NOMO-1 treated with DMSO at 0.1 percent for 48 hours (cell line): Measurements from ENCODE around the gene MEAK7.

Source experiments
- DNase-seq: peaks from one replicate; lab custom pipeline; 2025; ENCODE audit not compliant: unreplicated experiment; lab: John Stamatoyannopoulos, UW

The MEAK7 gene, protein sequence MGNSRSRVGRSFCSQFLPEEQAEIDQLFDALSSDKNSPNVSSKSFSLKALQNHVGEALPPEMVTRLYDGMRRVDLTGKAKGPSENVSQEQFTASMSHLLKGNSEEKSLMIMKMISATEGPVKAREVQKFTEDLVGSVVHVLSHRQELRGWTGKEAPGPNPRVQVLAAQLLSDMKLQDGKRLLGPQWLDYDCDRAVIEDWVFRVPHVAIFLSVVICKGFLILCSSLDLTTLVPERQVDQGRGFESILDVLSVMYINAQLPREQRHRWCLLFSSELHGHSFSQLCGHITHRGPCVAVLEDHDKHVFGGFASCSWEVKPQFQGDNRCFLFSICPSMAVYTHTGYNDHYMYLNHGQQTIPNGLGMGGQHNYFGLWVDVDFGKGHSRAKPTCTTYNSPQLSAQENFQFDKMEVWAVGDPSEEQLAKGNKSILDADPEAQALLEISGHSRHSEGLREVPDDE

DNA sequence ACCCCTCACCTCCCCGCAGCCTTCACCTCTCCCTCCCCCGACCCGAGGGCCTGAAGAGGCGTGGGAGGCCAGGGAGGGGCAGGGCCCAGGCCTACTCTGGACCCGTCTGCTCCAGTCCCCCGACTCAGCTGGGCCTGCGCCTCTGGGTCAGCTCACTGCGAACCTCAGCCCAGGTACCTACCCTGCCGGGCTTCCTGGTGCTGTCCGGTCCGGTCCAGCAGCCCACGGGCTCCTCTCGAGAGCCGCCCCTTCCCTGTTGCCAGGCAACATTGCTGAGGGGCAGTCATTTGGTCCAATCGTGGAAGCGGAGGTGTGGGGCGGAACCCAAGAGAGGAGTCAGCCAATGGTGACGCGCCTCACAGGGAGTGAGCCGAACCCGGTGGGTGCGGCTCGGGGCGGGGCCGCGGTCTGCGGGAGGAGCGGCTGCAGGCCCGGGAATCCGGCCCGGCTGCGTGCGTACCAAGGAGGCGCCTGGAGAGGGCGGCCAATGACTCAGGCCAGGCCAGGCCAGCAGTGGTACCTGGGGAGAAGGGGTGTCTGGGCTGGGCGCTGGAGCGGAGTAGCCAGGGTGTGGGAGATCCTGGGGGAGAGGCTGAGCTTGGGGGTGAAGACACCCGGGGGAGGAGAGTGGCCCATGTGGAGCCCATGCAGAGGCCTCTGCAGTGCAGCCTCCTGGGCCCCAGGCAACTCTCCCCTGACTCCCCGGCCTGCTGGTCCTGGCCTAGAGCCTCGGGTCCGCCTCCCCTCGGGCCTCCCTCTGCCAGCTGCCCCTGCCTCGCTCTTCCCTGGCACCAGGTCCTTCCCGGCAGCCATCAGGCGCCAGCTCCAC is at the start of gene MEAK7:
MEAK7 (minus strand) TSS at position 240 of the 829 bp plus-strand sequence. CDS start 6,573 bp downstream, outside the sequence.
- peak; percentile 95 for DNase-seq

DNA sequence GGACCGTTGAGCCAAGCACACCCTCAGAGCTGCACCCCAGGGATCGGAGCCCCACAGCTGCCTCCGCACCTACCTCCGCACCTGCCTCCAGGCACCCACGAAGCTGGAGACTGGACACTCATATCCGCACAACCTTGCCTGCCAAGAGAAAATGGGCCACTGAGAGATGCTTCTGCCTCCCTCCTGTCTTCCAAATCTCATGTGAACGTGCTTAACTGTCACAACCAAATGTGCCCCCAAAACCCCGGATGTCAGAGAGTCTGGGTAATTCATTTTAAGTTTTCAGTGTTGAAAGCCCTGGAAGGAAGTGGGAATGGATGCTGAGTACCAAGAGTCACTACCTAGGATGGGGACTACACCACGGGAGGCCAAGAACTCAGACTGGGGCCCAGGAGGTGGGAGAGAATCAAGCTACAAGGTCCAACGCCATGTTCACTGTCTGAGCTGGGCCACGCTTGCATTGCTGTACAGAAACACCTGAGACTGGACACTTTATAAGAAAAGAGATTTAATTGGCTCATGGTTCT is 49.5 kb upstream of the MEAK7 start:
- no peak for DNase-seq

DNA sequence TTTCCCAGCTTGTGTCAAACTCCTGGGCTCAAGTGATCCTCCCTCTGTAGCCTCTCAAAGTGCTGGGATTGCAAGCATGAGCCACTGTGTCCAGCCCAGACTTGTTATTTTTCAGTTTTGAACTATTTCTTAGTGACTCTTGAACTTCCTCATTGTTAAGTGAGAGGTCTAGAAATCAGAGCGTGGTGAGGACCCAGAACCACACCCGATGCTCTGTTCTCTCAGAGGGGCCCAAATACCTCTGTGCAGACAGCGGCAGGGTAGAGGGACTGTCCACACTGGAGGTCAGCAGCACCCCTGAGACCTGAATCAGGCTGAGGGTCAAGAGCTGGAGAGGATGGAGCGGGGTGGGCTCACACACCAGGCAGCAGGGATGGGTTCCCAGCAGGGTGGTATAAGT is 47.7 kb upstream of the MEAK7 start:
- peak; percentile 43 for DNase-seq

DNA sequence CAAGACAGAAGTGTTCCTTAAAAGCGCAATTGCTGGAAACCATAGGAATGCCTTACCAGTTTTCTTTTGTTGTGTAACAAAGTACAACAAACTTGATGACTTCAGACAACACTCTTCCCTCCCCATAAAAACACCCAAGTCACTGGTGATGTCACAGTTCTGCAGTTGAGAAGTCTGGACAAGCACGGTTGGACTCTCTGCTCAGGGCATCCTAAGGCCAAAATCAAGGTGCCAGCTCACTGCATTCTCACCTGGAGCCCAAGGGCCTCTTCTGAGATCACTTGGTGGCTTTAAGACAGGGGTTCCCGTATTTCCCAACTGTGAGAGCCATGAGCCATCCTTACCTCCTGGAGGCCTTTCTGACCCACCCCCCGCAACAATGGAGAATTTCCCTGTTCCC is 45.6 kb upstream of the MEAK7 start:
- DNase-seq = no peak

DNA sequence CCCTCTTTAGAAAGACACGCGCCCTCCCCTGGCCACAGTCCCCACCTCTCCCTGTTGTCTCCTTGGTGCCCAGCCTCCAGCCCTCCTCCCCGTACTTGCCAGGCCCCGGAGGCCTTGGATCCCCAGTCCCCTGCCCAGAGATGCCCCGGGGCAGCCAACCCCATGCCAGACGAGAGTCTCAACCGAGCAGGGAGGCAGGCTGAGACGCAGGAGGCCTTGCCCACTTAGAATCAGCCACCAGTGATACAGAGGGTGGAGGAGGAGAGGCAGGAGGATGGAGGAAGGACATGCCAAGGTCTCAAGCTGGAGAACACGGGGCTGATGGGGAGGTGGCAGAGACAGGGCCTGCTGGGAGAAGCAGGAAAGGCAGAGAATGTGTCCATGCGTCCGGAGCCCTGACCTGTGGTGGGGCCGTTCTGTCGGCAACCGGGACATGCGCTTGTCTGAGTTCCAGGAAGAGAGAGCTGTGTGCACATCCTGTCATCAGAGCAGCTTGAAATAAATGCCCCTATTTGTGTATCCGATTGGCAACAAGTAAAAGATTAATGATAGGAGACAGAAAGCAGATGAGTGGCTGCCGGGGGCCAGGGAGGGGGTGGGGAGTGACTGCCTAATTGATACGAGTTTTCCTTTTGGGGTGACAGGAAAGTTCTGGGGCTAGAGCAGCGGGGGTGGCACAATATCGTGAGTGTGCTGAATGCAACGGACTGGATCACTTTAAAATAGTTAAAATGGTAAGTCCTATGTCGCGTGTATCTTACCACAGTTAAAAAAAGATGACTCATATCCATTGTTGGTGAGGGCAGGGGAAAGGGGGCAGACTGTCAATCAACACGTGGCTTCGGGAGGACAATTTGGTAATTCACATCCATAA is 44.7 kb upstream of the MEAK7 start:
- peak; percentile 13 for DNase-seq

DNA sequence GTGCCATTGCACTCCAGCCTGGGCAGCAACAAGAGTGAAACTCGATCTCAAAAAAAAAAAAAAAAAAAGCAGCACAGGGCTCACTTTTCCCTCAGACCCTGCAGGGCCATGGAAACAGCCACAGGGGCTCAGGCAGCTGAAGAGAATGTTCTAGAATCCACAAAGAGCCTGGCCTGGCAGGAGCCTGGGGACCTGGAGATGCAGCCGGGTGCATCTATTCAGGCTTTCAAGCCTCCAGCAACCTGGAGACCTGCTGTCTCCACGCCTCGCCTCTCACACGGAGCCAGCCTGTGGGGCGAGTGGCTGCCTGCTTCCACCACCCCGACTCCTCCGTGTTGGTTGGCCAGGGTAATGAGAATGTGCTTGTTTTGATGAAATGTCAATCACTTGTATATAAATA is 44.0 kb upstream of the MEAK7 start:
- no peak for DNase-seq

DNA sequence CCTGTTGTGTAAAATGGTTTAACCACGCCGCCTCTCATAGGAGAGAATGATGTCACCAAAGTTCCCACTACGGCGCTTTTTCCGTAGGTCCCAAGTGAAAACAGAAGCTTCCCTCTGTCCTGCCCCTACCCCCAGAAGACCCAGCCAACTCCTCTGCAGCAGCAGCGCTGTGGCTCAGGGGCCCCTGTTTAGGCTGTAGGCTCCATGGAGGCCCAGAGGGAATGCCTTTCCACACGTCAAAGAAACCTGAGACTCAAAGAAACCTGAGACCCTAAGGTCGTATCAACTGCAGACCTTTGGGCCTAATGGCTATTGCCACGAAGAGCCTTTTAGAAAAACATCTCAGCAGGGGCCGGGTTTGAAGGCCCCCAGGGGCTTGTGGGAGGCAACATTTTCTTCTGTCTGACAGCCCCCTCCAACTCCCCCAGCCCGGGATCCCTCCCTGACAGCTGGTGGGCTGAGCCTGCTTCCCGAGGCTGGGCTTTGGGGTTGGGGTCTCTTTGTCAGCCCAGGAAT is 43.1 kb upstream of the MEAK7 start:
- no peak for DNase-seq

DNA sequence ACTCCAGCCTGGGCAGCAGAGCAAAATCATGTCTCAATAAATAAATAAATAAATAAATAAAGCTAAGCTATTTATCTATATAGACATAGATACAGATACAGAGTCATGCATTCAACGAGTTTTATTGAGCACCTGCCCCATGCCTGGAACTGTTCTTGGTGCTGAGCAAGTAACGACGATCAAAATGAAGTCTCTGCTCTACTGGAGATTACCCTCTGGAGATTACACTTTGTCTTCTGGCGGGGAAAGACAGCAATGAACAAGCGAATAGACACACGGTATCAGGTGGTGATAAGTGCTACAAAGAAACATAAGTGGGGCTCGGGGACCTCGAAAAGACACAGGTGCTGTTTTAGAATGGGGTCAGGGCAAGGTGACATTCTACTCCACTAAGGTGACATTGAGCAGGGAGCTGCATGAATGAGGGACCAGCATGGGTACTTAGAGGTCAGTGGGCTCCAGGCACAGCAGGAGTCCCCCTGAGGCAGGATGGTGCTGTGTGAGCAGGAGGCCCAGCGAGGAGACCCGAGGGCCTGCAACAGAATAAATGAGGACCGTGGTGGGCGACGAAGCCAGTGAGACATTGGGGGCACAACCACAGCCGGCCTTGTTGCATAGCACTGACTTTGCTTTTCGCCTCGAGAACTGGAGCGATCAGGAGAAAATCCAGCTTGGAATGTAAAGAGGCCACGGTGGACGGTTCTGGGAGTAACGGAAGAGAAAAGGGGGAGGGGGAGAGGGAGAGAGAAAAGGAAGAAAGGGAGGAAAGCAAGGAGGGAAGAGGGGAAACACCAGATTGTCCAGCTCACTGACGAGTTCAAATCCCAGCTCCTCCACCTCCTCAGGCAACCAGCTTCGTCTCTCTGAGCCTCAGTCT is 42.4 kb upstream of the MEAK7 start:
- no peak for DNase-seq

DNA sequence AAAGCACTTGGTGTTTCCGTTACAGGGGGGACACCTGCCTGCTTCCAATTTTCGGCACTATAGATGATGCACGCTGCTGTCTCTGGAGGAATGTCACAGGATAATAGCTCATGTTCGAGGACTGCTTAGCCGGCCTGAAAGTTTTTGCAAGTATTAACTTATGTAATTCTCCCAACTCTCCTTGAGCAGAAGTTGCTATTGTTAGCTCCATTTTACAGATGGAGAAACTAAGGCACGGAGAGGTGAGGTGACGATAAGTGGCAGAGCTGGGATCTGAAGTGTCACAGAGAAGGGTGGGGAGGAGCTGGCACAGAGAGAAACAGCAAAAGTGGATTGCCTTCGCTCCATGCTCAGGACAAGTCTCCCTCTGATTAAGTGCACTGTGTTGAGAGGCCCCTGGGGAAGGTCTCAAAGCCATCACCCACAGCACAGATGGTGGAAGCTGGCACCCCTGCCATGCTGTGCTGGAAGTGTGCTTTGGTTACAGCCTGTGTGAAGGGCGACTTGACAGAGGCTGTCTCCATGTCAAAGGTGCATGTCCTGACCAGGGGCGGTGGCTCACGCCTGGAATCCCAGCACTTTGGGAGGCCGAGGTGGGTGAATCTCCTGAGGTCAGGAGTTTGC is 40.8 kb upstream of the MEAK7 start:
- no peak for DNase-seq

DNA sequence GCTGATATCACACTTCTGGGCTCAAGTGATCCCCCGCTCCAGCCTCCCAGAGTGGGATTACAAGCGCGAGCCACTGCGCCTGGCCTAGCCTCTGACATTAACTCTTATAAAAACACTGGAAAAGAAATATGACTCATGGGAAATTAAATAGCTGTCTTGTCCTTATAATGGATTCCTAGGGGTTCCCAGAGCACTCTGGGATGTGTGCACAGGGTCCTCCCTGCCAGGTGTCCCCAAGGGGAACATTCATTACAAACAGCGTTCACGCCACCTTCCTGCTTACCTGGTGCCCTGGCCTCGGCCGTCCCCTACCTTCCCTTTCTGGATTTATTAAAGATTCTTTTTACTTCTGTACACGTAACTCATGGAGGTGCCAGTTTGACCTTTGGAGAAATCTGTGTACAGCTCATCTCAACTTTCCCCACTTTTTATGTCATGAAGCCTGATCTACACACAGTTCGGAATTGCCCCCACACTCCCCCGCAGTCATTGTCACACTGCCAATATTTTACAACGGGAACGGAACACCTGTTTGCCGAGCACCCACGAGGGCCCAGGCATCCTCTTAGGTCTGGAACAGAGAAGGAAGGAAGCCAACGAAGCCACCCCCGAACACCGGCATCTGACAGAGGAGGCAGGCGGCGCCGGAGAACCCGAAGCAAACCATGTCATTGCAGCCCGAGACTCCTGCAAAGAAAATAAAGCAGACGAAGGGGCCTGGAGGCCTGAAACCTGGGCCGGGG is 39.7 kb upstream of the MEAK7 start:
- DNase-seq = no peak

DNA sequence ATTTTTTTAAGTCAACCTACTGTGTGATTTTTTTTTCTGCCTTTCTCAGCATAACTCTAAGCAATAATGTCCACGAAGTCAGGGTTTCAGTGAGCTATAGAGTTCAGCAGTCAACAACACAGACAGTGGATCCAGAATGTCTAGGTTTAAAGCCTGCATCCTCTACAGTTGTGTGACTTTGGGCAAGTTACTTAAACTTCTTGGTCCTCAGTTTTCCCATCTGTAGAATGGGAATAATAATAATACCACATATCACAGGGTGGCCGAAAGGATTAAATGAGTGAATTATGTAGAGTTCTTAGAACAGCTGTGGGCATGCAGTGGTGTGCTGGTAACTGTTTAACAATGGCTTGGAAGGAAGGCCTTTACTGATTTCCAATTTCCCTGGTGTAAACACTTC is 38.8 kb upstream of the MEAK7 start:
- no peak for DNase-seq

DNA sequence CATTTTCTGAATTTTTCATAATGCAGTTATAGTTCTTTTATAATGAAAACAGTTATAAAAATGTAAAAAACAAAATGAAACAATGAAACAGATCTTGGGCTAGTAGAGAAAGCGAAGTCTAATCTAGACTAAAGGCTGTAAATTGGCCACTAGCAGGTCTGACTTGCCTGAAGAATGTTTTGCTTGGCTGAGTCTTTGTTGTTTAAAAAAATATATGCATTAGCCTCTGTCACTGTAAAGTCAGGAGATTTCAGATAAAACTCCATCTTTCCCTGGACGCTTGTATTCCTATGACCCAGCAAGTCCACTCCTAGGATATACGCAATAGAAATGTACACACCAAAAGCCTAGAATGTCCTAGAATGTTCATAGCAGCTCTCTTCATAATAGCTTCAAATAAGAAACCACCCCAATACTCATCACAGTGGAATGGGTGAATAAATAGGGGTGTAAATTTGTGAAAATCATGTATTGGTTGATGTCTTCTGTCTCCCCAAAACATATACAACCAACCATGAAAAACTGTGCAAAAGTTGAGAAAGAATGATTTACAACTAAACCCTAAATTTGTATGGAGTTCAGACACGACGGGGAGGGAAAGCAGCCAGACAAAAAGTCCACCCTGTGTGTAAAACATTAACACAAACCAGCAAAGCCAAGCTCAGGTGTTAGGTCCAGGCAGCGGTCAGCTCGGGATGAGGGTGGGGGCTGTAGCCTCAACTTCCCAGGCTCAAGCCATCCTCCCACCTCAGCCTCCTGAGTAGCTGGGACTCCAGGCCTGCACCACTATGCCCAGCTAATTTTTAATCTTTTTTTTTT is 37.7 kb upstream of the MEAK7 start:
- no peak for DNase-seq

DNA sequence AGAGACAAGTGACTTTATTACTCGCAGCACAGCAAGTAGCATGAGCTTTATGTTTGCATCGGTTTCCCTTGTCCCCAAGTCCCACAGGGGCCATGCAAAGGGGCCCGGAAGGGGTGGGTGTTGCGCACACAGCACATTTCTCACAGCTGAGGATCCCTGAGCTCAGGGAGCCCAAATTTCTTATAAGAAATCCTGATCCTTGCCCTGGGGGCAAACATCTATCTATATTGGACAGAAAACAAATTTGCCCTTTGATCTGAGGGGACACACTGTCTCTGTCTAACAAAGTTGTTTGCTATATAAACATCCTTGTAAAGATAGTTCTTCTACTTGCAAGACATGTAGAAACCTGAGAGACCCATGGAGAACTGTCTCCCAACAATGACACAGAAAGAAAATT is 35.7 kb upstream of the MEAK7 start:
- no peak for DNase-seq

DNA sequence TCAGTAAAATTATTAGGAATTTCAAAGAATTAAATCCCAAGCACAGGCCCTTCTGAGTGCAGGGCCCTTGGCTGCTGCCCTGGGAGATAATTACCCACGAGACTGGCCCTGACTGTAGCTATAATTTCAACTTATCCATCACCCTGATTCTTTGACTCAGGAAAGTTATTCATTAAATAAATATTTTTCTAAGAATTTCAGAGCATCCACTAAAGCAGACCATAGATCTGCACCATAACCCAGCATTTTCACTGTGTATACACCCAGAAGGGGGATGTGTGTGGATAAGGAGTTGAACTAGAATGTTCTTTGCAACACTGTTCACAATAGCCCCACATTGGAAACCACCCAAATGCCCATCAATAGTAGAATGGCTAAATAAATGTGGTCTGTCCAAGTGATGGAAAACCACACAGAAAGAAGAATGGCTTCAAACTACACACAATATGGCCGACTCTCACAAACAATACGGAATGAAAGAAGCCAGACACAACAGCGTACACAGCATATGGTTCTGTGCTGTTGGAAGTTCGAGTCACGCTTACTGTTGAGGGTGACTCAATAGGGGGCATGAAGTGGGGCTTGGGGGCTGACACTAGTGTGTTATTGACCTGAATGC is 33.9 kb upstream of the MEAK7 start:
- no peak for DNase-seq

DNA sequence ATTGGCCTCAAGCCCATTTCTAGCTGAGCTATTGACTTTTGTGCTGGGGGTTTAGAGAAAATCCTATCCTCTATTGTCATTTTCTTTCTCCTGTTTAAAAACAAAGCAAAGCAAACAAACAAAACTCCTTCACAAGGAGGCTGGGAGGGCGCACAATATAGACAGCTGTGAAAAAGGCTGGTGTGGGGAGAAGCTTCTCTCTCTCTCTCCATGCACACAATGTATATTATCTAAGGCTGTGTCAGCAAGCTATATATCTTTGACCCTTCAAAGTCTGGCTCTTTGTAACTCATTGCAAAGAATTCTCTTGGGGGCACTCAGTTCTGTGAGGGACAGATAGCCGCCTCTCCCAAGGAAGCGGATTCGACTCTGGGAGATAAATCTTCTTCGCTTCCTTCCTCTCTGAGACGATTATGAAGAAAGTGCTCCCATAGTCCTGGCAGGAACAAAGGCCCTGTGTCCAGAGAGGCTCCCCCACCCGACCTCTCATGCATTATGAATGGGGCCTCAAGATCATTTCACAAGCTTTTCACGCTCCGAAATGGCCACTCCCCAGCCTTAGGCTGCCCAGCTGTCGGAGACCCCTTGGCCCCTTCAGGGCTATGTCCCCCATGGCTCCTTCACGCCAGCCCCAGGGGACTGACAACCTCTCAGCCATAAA is 33.2 kb upstream of the MEAK7 start:
- DNase-seq = no peak

DNA sequence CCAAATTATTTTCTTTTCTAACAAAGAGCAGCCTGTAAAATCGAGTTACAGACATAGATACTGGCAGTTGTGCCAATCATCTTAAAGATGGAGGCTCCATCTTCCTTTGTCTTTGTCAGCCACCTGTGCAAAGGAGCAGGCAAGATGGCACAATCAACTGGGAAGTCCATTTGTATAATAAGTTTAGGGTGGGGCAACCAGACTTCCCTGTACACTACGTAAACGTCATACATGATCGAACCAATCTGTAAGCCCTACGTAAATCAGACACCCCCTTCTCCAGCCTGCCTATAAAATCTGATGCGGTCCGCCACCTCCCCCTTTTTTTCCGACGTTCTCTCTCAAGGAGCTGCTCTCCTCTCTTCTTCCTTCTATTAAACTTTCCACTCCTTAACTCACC is 31.4 kb upstream of the MEAK7 start:
- DNase-seq = no peak

DNA sequence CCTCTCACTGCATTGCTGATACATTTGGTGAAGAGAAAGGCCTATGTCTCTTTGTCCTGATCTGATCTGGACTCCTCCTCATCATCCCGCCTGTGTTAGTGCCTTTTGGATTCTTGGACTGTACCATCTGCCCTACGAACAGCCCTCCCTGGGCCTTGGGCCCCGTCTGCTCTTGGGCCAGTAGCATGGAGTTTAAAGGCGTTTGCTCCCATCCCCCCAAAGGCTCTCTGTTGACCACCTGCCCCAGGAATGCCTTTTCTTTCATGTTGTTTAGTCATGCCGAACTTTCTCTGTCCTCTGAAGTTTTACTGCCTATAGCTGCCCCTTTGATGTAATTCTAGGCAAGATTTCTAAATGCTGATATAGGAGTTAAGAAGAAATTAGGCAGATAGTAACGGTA is 30.9 kb upstream of the MEAK7 start:
- no peak for DNase-seq
